RWPE2 (cell line): ENCODE results near the gene STK4.

Source experiments
- ATAC-seq: fragments of 200-7000 bp; cut with Tn5 transposase; 3 replicates; pipeline ENCODE4 v1.9.1; 2021; ENCODE audit warnings: low read depth
- DNase-seq: peaks from one replicate; pipeline ENCODE4 v3.0.0-alpha.2; 2020; ENCODE audit warnings: low spot score
- H3K27ac ChIP-seq: fragments of 450-650 bp; 2 replicates; pipeline ENCODE4 v1.5.1; 2017; ENCODE audit warnings: mild to moderate bottlenecking; ENCODE audit not compliant: poor library complexity, severe bottlenecking
- H3K27me3 ChIP-seq: fragments of 250-450 bp; sonication (Bioruptor Pico); 2 replicates; pipeline ENCODE4 v1.5.1; 2021; ENCODE audit warnings: mild to moderate bottlenecking, moderate library complexity; ENCODE audit not compliant: insufficient read depth, poor library complexity, severe bottlenecking
- H3K36me3 ChIP-seq: fragments of 250-450 bp; sonication (Bioruptor Pico); 2 replicates; pipeline ENCODE4 v1.5.1; 2020; ENCODE audit warnings: low read depth, mild to moderate bottlenecking, moderate library complexity
- H3K4me1 ChIP-seq: fragments of 250-450 bp; sonication (Bioruptor Pico); 2 replicates; pipeline ENCODE4 v1.5.1; 2021; ENCODE audit warnings: mild to moderate bottlenecking, moderate library complexity; ENCODE audit not compliant: insufficient read depth, poor library complexity, severe bottlenecking
- H3K4me3 ChIP-seq: fragments of 250-450 bp; sonication (Bioruptor Pico); 2 replicates; pipeline ENCODE4 v1.5.1; 2021; ENCODE audit warnings: mild to moderate bottlenecking, moderate library complexity; ENCODE audit not compliant: severe bottlenecking
- H3K9me3 ChIP-seq: fragments of 250-450 bp; sonication (Bioruptor Pico); 2 replicates; pipeline ENCODE4 v1.5.1; 2021; ENCODE audit warnings: mild to moderate bottlenecking, moderate library complexity; ENCODE audit not compliant: severe bottlenecking
- TF ChIP-seq, protein P1 (sequence below): fragments of 450-650 bp; IDR thresholded peaks from one replicate; pipeline ENCODE4 v1.5.1; 2017; ENCODE audit warnings: mild to moderate bottlenecking, moderate library complexity; ENCODE audit not compliant: poor library complexity, severe bottlenecking

The STK4 gene

DNA sequence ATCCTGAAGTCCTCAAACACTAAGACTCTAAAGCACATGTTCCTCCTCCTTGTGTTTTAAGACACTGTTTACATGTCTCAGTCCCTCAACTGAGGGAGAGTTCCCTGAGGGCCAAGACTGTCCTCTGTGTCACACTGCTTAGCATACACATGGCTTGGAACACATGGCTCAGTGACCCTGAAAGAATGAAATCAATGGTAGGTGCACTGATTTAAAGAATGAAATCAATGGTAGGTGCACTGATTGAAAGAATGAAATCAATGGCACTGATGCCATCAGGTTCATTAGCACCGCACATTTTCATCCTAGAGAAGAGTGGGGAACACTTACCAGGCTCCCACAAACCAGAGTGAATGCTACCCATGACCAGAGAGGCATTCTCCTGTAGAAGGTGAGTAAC lies 15.9 kb upstream of the STK4 start:
- Histone ChIP-seq H3K4me3 (no peak overlapping the region), H3K4me1 (no peaks in the 10 kb centered on the region), H3K9me3 (no peaks in the 10 kb centered on the region), H3K27me3 (no peaks in the 10 kb centered on the region), H3K27ac (no peak overlapping the region), H3K36me3 (peaks cover 100% of the 10 kb centered on the region)
- TF ChIP-seq, protein P1, sequence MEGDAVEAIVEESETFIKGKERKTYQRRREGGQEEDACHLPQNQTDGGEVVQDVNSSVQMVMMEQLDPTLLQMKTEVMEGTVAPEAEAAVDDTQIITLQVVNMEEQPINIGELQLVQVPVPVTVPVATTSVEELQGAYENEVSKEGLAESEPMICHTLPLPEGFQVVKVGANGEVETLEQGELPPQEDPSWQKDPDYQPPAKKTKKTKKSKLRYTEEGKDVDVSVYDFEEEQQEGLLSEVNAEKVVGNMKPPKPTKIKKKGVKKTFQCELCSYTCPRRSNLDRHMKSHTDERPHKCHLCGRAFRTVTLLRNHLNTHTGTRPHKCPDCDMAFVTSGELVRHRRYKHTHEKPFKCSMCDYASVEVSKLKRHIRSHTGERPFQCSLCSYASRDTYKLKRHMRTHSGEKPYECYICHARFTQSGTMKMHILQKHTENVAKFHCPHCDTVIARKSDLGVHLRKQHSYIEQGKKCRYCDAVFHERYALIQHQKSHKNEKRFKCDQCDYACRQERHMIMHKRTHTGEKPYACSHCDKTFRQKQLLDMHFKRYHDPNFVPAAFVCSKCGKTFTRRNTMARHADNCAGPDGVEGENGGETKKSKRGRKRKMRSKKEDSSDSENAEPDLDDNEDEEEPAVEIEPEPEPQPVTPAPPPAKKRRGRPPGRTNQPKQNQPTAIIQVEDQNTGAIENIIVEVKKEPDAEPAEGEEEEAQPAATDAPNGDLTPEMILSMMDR = no peak
- DNase-seq (no peak), ATAC-seq (no peak)

- DNase-seq (no peak), ATAC-seq (no peak)
- H3K36me3 ChIP-seq = peaks cover 97% of the 10 kb centered on the region
- H3K27me3 ChIP-seq = no peaks in the 10 kb centered on the region
- peaks cover 4% of the 10 kb centered on the region for H3K4me1 ChIP-seq
- TF ChIP-seq, protein P1 = no peak
- H3K27ac ChIP-seq = no peak overlapping the region
- H3K9me3 ChIP-seq = no peaks in the 10 kb centered on the region
- H3K4me3 ChIP-seq = no peak overlapping the region
Measured at GRCh38 chr20:44952731-44953130, 13.6 kb upstream of the STK4 start.

DNA sequence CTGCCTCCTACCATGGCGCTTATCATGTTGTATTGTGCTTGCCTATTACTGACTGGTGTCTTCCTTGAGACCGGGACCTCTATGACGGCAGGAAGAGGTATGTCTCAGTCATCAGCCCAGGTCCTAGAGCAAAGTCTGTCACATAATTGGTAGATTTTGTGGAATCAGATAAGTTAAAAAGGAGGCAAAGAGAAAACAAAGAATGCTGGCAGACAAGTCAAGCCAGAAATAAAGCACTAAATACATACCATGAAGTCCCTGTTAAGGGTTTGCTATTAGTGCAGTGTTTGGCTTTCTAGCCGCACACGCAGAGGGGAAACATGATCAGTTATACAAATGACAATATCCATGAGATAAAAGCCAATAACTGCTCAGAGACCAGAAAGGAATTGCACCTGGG lies 12.1 kb upstream of the STK4 start:
- Histone ChIP-seq H3K4me3 (no peak overlapping the region), H3K9me3 (no peaks in the 10 kb centered on the region), H3K36me3 (peaks cover 91% of the 10 kb centered on the region), H3K4me1 (peaks cover 14% of the 10 kb centered on the region), H3K27ac (no peak overlapping the region), H3K27me3 (no peaks in the 10 kb centered on the region)
- TF ChIP-seq, protein P1 = no peak
- ATAC-seq = no peak
- no peak for DNase-seq

GRCh38 chr20:44955270-44955669 lies 11.0 kb upstream of the STK4 start:
- H3K4me3 ChIP-seq = no peak overlapping the region
- H3K4me1 ChIP-seq = peaks cover 14% of the 10 kb centered on the region
- H3K36me3 ChIP-seq = peaks cover 81% of the 10 kb centered on the region
- no peaks in the 10 kb centered on the region for H3K27me3 ChIP-seq
- no peak for ATAC-seq
- TF ChIP-seq, protein P1 = no peak
- no peak overlapping the region for H3K27ac ChIP-seq
- no peaks in the 10 kb centered on the region for H3K9me3 ChIP-seq
- DNase-seq = no peak

GRCh38 chr20:44956410-44956809 lies 9.9 kb upstream of the STK4 start:
- H3K27me3 ChIP-seq = no peaks in the 10 kb centered on the region
- peaks cover 21% of the 10 kb centered on the region for H3K4me1 ChIP-seq
- H3K27ac ChIP-seq = no peak overlapping the region
- H3K9me3 ChIP-seq = no peaks in the 10 kb centered on the region
- DNase-seq (no peak), ATAC-seq (no peak)
- TF ChIP-seq, protein P1 = no peak
- no peak overlapping the region for H3K4me3 ChIP-seq
- H3K36me3 ChIP-seq = peaks cover 69% of the 10 kb centered on the region
